Thoracic aorta (tissue), 2 donors: Measurements from ENCODE around the gene TMTC3. TPM values are rescaled to one million over a fixed set of nuclear protein-coding genes. Genes with fewer than 3 reads are reported as not detected.

Experiments used
- ATAC-seq: fragments of 150-250 bp; one replicate; pipeline ENCODE4 v1.8.0; 2017; ENCODE audit warnings: low read depth; ENCODE audit not compliant: insufficient number of reproducible peaks, low FRiP score
- DNase-seq: peaks from one replicate; pipeline ENCODE4 v3.0.0-alpha.2; 2020; ENCODE audit warnings: low spot score
- H3K27ac ChIP-seq, 2 donors: fragments of 200-600 bp; sonication (generic); 1 replicate in 1 of 2; 2 replicates in 1 of 2; pipeline ENCODE4 v1.5.1; 2016; ENCODE audit warnings: mild to moderate bottlenecking in 2 of 2, moderate library complexity in 2 of 2
- H3K27me3 ChIP-seq: fragments of 200-600 bp; sonication (generic); replicated peaks from 2 replicates; pipeline ENCODE4 v1.6.0; 2016; ENCODE audit warnings: mild to moderate bottlenecking; ENCODE audit not compliant: insufficient read depth
- H3K36me3 ChIP-seq: fragments of 200-600 bp; sonication (generic); one replicate; pipeline ENCODE4 v1.5.1; 2016
- H3K4me1 ChIP-seq, 2 donors: fragments of 200-600 bp; sonication (generic); 1 replicate in 1 of 2; 2 replicates in 1 of 2; pipeline versions ENCODE4 v1.5.1 to v1.6.0; 2016; ENCODE audit warnings: low read depth in 2 of 2, mild to moderate bottlenecking in 1 of 2; ENCODE audit not compliant: control insufficient read depth in 1 of 2
- H3K4me3 ChIP-seq: fragments of 200-600 bp; sonication (generic); 2 replicates; pipeline ENCODE4 v1.5.1; 2016; ENCODE audit warnings: mild to moderate bottlenecking
- H3K9me3 ChIP-seq: fragments of 200-600 bp; sonication (generic); 2 replicates; pipeline ENCODE4 v1.5.1; 2016
- total RNA-seq, 2 donors: library from RNA; depleted of rRNA; stranded (reverse); fragments of >200 nt; gene quantifications; one replicate each; pipeline versions ENCODE4 v1.1.0 to v1.2.3, GENCODE V29; 2016
- TF ChIP-seq, protein P1 (sequence below): fragments of 200-600 bp; sonication (generic); IDR thresholded peaks from one replicate; pipeline ENCODE4 v1.5.1; 2019; ENCODE audit warnings: antibody characterized with exemption

Gene TMTC3
- total RNA-seq, 2 donors from 2014 or later = 17.6 to 22.9 TPM

DNA sequence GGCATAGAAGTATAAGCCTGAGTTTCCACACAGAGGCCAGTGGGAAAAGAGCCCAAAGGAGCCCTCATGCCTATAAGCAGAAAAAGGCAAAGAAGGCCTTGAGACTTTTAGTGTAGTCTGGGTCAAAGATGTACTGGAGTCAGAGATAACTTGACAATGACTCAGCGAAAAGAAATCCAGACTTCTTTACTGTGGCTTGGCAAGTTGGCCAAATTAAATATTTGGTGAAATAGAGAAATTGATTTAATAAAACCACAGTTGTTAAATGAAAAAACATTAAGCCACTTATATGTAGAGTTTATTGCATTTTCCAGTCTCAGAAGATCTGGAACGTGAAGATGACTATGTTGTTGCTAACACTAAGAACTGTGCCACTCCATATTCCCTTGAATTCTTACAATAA lies 105.1 kb downstream of the TMTC3 start:
- no peak overlapping the region for H3K4me3 ChIP-seq
- TF ChIP-seq, protein P1, sequence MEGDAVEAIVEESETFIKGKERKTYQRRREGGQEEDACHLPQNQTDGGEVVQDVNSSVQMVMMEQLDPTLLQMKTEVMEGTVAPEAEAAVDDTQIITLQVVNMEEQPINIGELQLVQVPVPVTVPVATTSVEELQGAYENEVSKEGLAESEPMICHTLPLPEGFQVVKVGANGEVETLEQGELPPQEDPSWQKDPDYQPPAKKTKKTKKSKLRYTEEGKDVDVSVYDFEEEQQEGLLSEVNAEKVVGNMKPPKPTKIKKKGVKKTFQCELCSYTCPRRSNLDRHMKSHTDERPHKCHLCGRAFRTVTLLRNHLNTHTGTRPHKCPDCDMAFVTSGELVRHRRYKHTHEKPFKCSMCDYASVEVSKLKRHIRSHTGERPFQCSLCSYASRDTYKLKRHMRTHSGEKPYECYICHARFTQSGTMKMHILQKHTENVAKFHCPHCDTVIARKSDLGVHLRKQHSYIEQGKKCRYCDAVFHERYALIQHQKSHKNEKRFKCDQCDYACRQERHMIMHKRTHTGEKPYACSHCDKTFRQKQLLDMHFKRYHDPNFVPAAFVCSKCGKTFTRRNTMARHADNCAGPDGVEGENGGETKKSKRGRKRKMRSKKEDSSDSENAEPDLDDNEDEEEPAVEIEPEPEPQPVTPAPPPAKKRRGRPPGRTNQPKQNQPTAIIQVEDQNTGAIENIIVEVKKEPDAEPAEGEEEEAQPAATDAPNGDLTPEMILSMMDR = no peak
- no peaks in the 10 kb centered on the region for H3K4me1 ChIP-seq
- H3K27ac ChIP-seq = no peak overlapping the region
- no peaks in the 10 kb centered on the region for H3K9me3 ChIP-seq
- no peaks in the 10 kb centered on the region for H3K27me3 ChIP-seq
- DNase-seq (no peak), ATAC-seq (no peak)
- H3K36me3 ChIP-seq = no peaks in the 10 kb centered on the region

DNA sequence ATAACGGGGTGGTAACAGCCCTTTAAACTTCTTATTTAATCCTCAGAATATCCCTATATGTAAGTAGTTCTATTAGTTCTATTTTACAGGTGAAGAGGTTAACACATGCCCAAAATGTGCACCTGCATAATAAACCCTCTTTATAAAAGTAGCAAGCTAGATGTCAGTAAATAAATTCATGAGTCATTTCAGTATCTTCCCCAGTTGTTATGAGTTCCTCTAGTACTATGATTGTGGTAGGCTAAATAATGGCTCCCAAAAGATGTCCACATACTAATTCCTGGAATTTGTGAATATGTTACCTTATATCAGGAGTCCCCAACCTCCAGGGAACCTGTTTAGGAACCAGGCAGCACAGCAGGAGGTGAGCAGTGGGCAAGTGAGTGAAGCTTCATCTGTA lies 106.5 kb downstream of the TMTC3 start:
- peaks cover 0 to 6% of the 10 kb centered on the region in 2 donors for H3K4me1 ChIP-seq
- no peak overlapping the region for H3K27ac ChIP-seq
- ATAC-seq = no peak
- no peaks in the 10 kb centered on the region for H3K36me3 ChIP-seq
- no peak for DNase-seq
- TF ChIP-seq, protein P1 = no peak
- no peak overlapping the region for H3K4me3 ChIP-seq
- H3K9me3 ChIP-seq = no peaks in the 10 kb centered on the region
- H3K27me3 ChIP-seq = no peaks in the 10 kb centered on the region

Other genes with a start within 250 kb of the TMTC3 start
- gene C12orf50, start 112.9 kb upstream of the TMTC3 start, total RNA-seq = not detected
- 10 to 100 TPM; 17.8 to 21.4 TPM for gene CEP290, start 219 bp upstream of the TMTC3 start, total RNA-seq